Endothelial cell of umbilical vein (primary cell): ENCODE data around the gene LYSMD4. TPM values are rescaled to one million over a fixed set of nuclear protein-coding genes. Genes with fewer than 3 reads are reported as not detected.

ENCODE experiments used
- BruUV-seq: library from RNA; stranded (reverse); fragments of 400-500 nt; replicated peaks from 2 replicates; lab custom pipeline; 2021; lab: Mats Ljungman, UMichigan
- CTCF ChIA-PET: fragments of 300-600, 350-600 bp; sonication (Branson Sonifier 250); formaldehyde crosslinking; loops from one replicate; lab custom pipeline; 2021; ENCODE audit warnings: antibody characterized with exemption, inconsistent platforms; lab: Charles Lee
- POLR2A ChIA-PET: fragments of 300-600, 350-600 bp; sonication (Branson Sonifier 250); formaldehyde crosslinking; loops from one replicate; lab custom pipeline; 2021; ENCODE audit warnings: antibody characterized with exemption, inconsistent platforms; lab: Charles Lee
- DNase-seq: peaks from one replicate; pipeline ENCODE4 v3.0.0-alpha.2; 2011; ENCODE audit warnings: low read depth, low spot score
- FAIRE-seq: peaks from 2 replicates; lab custom pipeline; 2011; peaks lifted over from hg19 to GRCh38; lab: Jason Lieb, UNC
- H2AFZ ChIP-seq: 2 replicates; pipeline ENCODE4 v1.6.0; 2012; ENCODE audit warnings: low read depth, low read length, control low read depth, inconsistent platforms
- H3K27ac ChIP-seq: 2 replicates; pipeline ENCODE4 v1.5.1; 2011; ENCODE audit warnings: low read depth, mild to moderate bottlenecking, control low read depth, low read length, moderate library complexity; ENCODE audit not compliant: insufficient read depth
- H3K27me3 ChIP-seq, 2 experiments: 2 replicates each; pipeline versions ENCODE4 v1.6.0 to v1.6.1; 2011; ENCODE audit warnings: low read length in 2 of 2, mixed read lengths in 1 of 2; ENCODE audit not compliant: control insufficient read depth in 2 of 2, insufficient read depth in 2 of 2
- H3K36me3 ChIP-seq, 2 experiments: 2 replicates in 1 of 2; 3 replicates in 1 of 2; pipeline ENCODE4 v1.5.1; 2011; ENCODE audit warnings: low read length in 2 of 2, mild to moderate bottlenecking in 1 of 2, moderate library complexity in 1 of 2; ENCODE audit not compliant: control insufficient read depth in 2 of 2, insufficient read depth in 2 of 2; ENCODE audit errors: extremely low read depth in 1 of 2
- H3K4me1 ChIP-seq: 3 replicates; pipeline ENCODE4 v1.5.1; 2011; ENCODE audit warnings: mild to moderate bottlenecking, low read length; ENCODE audit not compliant: control insufficient read depth, insufficient read depth; ENCODE audit errors: extremely low read depth
- H3K4me2 ChIP-seq: 2 replicates; pipeline ENCODE4 v1.6.1; 2011; ENCODE audit warnings: low read length, control low read depth, mixed read lengths; ENCODE audit not compliant: insufficient read depth
- H3K4me3 ChIP-seq, 3 experiments: fragments of 200-600 bp in 1 of 3; sonication (generic), shearing (Covaris generic) in 1 of 3; replicated peaks in 1 of 3; 2 replicates each; pipeline ENCODE4 v1.5.1; 2011 to 2016; ENCODE audit warnings: control low read depth in 3 of 3, low read length in 3 of 3, mild to moderate bottlenecking in 2 of 3, inconsistent platforms in 1 of 3, low read depth in 1 of 3, moderate library complexity in 1 of 3; ENCODE audit not compliant: insufficient read depth in 1 of 3
- H3K79me2 ChIP-seq: 2 replicates; pipeline ENCODE4 v1.6.0; 2012; ENCODE audit warnings: low read length, inconsistent platforms; ENCODE audit not compliant: control insufficient read depth, insufficient read depth
- H3K9ac ChIP-seq: replicated peaks from 2 replicates; pipeline ENCODE3; 2011; ENCODE audit warnings: low read length, control low read depth; ENCODE audit not compliant: insufficient read depth; ENCODE audit errors: extremely low read depth
- H3K9me1 ChIP-seq: replicated peaks from 3 replicates; pipeline ENCODE4 v1.6.0; 2011; ENCODE audit warnings: mild to moderate bottlenecking, low read length; ENCODE audit not compliant: control insufficient read depth, insufficient read depth; ENCODE audit errors: extremely low read depth
- H3K9me3 ChIP-seq: replicated peaks from 2 replicates; pipeline ENCODE4 v1.5.1; 2012; ENCODE audit warnings: low read length, inconsistent platforms; ENCODE audit not compliant: control insufficient read depth, insufficient read depth
- H4K20me1 ChIP-seq: replicated peaks from 2 replicates; pipeline ENCODE3; 2011; ENCODE audit warnings: mild to moderate bottlenecking, low read length; ENCODE audit not compliant: control insufficient read depth, insufficient read depth; ENCODE audit errors: extremely low read depth
- EZH2 ChIP-seq: IDR thresholded peaks from 2 replicates; pipeline ENCODE4 v1.6.1; 2012; ENCODE audit warnings: borderline replicate concordance, low read depth, mild to moderate bottlenecking, moderate library complexity, low read length, inconsistent platforms; ENCODE audit not compliant: severe bottlenecking
- FOS ChIP-seq: IDR thresholded peaks from 2 replicates; pipeline ENCODE4 v1.6.1; 2011; ENCODE audit warnings: mild to moderate bottlenecking, low read length, moderate library complexity, borderline replicate concordance; ENCODE audit not compliant: insufficient read depth
- GATA2 ChIP-seq: IDR thresholded peaks from 2 replicates; pipeline ENCODE4 v1.7.0; 2011; ENCODE audit warnings: low read depth, mild to moderate bottlenecking, moderate library complexity, mixed read lengths, low read length; ENCODE audit not compliant: insufficient read length, insufficient read depth
- JUN ChIP-seq: IDR thresholded peaks from 2 replicates; pipeline ENCODE4 v1.6.1; 2011; ENCODE audit warnings: borderline replicate concordance, low read depth; ENCODE audit not compliant: insufficient read length, insufficient read depth
- MAX ChIP-seq: IDR thresholded peaks from 2 replicates; pipeline ENCODE4 v1.6.1; 2011; ENCODE audit not compliant: insufficient read depth, insufficient read length
- MYC ChIP-seq: IDR thresholded peaks from one replicate; pipeline ENCODE4 v1.6.1; 2011; ENCODE audit warnings: mild to moderate bottlenecking, low read depth, low read length
- POLR2A ChIP-seq: IDR thresholded peaks from 2 replicates; pipeline ENCODE4 v1.6.1; 2012; ENCODE audit warnings: low read depth, mild to moderate bottlenecking, control low read depth, low read length
- POLR2AphosphoS5 ChIP-seq: IDR thresholded peaks from 2 replicates; pipeline ENCODE4 v1.6.1; 2012; ENCODE audit warnings: low read depth, mild to moderate bottlenecking, control low read depth, low read length, moderate library complexity; ENCODE audit not compliant: insufficient read depth
- dilution Hi-C: fragments of 300-500 bp; cut with MboI; formaldehyde crosslinking; loops from one replicate; pipeline ENCODE4 v1.15.0; 2019; ENCODE audit warnings: low sequenced_read_pairs; ENCODE audit not compliant: extremely low pct_ligation_motif_present
- intact Hi-C: fragments of 100-400 bp; cut with micrococcal nuclease; formaldehyde crosslinking; loops from one replicate; pipeline ENCODE4 v1.10.0; 2022
- polyA plus RNA-seq, 4 experiments: library from polyadenylated mRNA; depleted of rRNA in 3 of 4; stranded (reverse) in 3 of 4; unstranded in 1 of 4; fragments of >200 nt; gene quantifications; 2 replicates each; pipeline versions ENCODE4 v1.2.1 to v1.2.3, GENCODE V29; 2011 to 2012; ENCODE audit warnings: missing spikeins in 1 of 4
- total RNA-seq: library from RNA; stranded (reverse); gene quantifications from 2 replicates; pipeline ENCODE4 v1.2.3, GENCODE V29; 2021

LYSMD4 gene
- total and polyA plus RNA-seq, 2 donors (not counting 3 experiments of a cell fraction or from before 2014, with no cell fraction given), result 7.0 to 7.1 TPM

- POLR2A ChIA-PET, result no interaction called here
- no peak overlapping the region for H2AFZ ChIP-seq
- no TSS peak for BruUV-seq
- no peak overlapping the region for H3K27ac ChIP-seq
- FAIRE-seq (no peak), DNase-seq (no peak)
- no peaks in the 10 kb centered on the region for H3K9me3 ChIP-seq
- no peaks in the 10 kb centered on the region for H3K27me3 ChIP-seq
- CTCF ChIA-PET, result interaction anchor here (0.8 to 1.4 kb wide), 2 partner anchors 11 to 18 kb away, joined by 3 read pairs; no protein-coding TSS in a partner anchor
- no peaks in the 10 kb centered on the region for H4K20me1 ChIP-seq
- H3K9ac ChIP-seq, result no peak overlapping the region
- peaks cover 5% of the 10 kb centered on the region for H3K79me2 ChIP-seq
- dilution Hi-C loops (no loop called here), intact Hi-C loops (no loop called here)
- H3K9me1 ChIP-seq, result no peaks in the 10 kb centered on the region
- no peak overlapping the region for H3K4me3 ChIP-seq
- H3K4me1 ChIP-seq, result peaks cover 23% of the 10 kb centered on the region
- H3K36me3 ChIP-seq, result peaks cover 0 to 5% of the 10 kb centered on the region in 2 experiments
- no peak overlapping the region for H3K4me2 ChIP-seq
- TF ChIP-seq FOS (no peak), EZH2 (no peak), POLR2AphosphoS5 (no peak), GATA2 (no peak), JUN (no peak), POLR2A (no peak), MYC (no peak), MAX (no peak)
Observed at GRCh38 chr15:99686290-99686689, 46.9 kb downstream of the LYSMD4 start.
